KBM-7 (cell line): ENCODE measurements around the gene FAM53B.
A peak's percentile ranks its signal among the peaks of the same experiment; 100 is the strongest.

Source experiments
- DNase-seq: peaks from one replicate; pipeline ENCODE4 v3.0.0-alpha.2; 2015
- in situ Hi-C: fragments of 300-500 bp; cut with MboI; formaldehyde crosslinking; loops from 2 replicates; pipeline ENCODE4 v1.14.3; 2020; ENCODE audit warnings: low sequenced_read_pairs, low pct_unique_long_range_greater_than_20kb, mixed read lengths

Gene FAM53B

DNA sequence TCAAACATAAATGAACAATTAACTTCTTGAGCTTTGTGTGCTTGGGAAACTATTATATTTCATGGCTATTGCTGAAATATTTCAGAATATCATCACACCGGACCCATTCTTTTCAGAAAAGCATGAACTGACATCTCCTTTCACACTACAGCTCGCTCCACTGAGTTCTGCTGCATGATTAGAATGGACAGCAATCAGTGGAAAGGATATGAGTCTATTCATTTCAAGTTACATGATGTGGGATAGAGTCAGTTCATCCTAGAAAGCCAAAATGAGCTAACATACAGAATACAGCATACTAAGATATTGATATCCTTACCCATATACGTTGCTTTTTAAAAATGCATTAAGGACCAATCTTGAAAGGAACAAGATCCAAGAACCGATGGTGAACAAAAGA is 1.1 kb upstream of the FAM53B start:
- no peak for DNase-seq
- in situ Hi-C loops: loop anchor here (25.0 kb wide), 1 partner anchor 208 kb away; no protein-coding TSS in a partner anchor

DNA sequence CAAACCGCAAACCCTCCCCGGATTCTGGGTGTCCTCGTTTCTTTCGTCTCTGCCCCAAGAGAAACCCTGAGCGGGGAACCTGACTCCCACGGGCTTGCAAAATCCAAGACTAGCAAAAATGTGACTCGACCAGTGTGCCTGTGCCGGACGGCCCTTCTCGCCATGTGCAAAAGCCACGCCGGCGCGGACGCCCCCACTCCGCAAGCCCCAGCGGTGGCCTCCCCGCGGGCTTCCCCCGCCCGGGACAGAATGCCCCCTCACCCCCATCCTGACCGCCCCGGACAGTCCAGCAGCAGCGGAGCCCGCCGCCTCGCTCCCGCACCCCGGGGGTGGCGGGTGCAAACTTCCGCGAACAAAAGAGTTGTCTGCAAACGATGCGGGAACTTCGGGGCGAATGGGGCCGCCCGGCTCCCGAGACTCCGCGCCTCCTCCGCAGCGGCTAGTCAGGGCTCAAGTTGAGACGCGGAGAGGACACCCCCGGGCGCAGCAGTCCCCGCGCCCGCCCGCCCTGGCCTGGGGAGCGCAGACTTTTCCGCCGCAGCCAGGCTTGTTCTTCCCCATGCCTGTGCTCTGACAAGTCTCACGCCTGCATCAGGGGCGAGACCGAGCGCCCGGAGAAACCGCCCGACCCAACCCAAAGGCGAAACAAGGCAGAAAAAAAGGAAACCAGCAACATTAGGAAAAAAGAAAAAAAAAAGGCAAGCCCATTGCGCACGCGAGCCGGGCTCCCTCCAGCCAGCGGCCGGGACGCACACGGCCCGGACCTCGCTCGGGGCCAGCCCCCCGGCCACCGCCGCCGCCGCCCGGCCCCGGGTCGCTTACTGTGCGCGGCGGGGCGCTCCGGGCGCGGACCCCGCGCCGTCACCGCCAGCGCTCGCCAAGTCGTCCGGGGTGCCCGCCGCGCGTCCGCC is 732 bp downstream of the FAM53B start:
- in situ Hi-C loops: loop anchor here (25.0 kb wide), 1 partner anchor 206 kb away; no protein-coding TSS in a partner anchor
- DNase-seq: peak; percentile 55

DNA sequence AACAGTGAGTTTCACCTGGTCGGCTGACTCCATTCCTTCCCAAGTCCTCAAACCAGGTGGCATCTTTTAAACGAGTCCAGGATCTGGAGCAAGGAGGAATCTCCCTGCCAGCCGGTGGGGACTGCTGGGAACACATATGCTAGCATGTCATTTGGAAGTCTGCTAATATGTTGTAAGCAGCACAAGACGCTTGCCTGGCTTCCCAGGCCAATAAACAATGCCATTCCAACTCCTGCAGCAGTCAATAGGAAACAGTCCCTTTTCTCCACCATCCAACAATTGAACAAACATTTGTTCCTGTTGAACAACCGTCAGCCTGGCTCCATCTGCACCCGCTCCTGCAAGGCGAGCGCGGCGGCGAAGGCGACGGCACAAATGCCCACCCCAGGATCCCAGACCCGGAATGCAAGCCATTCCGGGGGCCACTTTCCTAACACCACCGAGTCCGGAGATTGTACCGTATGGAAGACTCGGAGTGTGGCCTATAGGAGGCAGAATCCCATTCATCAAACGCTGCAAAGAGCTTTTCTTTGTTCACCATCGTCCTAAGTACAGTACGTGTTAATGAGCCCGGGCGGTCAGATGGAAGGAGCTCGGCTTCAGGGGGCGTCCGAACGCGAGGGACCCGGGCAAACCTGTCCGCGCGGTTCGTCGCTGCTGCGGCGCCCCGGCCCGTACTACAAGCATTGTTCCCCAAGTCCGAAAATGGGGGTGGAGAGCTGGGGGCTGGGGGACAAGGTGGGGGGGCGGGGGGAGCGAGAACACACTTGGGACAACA is 1.6 kb downstream of the FAM53B start:
- in situ Hi-C loops: loop anchor here (25.0 kb wide), 1 partner anchor 205 kb away; no protein-coding TSS in a partner anchor
- DNase-seq: peak; percentile 60

DNA sequence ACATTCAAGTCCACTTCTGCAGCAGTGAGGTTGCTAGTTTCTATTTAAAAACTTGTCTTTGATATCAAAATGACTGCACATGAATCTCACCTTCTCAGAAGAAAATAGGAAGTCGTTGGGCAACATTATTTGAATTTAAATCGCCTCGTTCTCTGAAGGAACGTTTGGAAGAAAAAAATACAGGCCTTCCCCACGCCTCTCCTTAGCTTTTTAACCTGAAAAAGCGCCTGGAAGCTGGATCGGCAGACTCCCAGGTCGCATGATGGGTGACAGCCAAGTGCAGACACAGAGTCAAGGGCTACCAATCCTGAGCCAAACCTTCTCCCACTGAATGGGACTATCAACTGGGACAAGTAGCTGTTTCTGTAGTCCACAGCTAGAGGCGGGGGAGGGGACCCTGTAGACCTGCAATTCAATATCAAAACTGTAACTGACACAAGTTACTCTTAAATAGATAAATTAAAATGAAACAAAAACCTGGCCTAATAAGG is 2.2 kb downstream of the FAM53B start:
- in situ Hi-C loops: loop anchor here (25.0 kb wide), 1 partner anchor 205 kb away; no protein-coding TSS in a partner anchor

DNA sequence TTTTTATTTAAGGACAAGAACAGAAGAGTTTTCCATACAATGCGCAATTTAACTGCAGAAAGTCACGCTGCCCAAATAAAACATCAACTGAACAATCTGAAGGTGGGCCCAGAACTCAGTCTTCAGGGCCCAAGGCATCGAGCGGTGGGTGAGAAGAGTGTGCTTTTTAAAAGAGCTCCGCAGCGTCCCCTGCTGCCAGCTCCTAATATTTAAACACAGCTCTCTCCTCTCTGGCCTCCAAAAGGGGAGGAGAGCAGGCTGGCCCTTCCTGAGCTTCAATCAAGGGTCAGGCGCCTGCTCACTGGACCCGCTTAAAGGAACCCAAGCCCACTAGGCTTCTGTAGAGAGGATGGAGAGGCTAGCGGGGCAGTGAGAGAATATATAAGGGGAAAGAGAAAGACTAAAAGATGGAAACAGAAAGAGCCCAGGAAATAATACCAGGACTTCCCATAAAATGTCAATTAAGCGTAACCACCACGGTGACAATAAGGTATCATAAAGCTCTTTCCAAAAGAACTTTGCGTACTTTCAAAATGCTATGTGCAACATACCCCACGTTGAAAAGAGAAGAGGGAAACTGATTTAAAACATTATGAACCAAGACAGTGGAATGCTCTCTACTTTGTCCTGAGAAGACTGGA is 2.8 kb downstream of the FAM53B start:
- in situ Hi-C loops: loop anchor here (25.0 kb wide), 1 partner anchor 204 kb away; no protein-coding TSS in a partner anchor
- peak; percentile 90 for DNase-seq

More for the DNA sequence above, 2.2 kb downstream of the FAM53B start:
- peak; percentile 29 for DNase-seq

DNA sequence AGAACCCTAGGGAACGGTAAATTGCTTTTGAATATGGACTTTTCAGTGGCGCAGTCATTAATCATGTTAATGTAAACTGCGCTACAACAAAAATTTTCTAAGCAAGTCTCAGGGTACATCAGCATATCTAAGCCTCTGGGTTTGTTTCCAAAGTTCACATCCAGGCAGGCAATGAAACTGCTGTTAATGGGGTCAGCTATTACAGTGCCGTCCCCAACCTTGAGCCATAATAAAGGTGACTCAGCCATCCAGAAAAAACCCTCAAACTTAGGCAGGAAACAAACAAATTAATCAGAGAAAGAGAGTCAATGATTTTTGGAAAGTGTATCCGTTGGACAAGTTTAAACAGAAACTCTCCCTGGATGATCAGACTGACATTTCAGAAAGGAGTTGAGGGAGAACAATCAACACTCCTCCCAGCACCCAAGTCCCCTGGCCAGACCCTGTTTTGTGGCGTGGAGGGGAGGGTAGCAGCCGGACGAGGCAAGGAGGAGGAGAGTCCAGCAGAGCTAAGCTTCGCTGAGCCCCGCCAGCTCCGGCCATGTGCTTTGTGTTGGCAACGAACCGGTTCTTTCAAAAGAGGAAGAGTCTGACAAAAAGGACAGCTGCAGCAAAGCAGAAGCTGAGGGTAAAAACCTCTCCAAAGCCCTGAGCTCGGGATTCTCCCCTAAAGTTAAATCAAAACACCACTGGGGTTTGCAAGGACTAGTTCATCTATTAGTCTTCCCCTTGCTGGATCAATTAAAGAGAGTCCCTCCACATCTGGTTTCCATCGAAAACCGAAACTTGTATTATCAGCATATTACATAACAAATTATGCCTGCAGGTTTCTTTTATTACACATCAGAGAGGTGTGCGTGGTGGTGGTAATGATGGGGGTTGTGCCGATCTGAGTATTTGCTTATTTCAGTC is 3.6 kb downstream of the FAM53B start:
- DNase-seq: peak; percentile 81
- in situ Hi-C loops: loop anchor here (25.0 kb wide), 1 partner anchor 203 kb away; no protein-coding TSS in a partner anchor

DNA sequence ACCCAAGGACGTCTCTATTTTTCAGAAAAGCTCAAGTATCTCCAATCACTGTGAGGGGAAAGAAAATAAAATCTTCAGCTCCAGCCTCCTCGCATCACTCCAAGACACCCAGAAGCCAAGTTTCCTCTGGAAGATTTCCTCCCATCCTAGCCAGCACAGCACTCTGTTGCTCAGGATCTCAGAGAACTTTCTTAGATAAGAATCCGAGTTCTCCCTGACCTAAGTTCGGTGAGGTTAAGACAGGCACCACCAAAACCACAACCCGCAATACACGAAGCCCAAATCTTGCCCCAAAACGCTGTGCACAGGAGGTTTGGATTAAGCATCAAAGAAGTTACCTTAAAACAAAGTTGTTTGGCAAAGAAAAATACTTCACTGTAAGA is 4.2 kb downstream of the FAM53B start:
- in situ Hi-C loops: loop anchor here (25.0 kb wide), 1 partner anchor 203 kb away; no protein-coding TSS in a partner anchor
- peak; percentile 30 for DNase-seq

DNA sequence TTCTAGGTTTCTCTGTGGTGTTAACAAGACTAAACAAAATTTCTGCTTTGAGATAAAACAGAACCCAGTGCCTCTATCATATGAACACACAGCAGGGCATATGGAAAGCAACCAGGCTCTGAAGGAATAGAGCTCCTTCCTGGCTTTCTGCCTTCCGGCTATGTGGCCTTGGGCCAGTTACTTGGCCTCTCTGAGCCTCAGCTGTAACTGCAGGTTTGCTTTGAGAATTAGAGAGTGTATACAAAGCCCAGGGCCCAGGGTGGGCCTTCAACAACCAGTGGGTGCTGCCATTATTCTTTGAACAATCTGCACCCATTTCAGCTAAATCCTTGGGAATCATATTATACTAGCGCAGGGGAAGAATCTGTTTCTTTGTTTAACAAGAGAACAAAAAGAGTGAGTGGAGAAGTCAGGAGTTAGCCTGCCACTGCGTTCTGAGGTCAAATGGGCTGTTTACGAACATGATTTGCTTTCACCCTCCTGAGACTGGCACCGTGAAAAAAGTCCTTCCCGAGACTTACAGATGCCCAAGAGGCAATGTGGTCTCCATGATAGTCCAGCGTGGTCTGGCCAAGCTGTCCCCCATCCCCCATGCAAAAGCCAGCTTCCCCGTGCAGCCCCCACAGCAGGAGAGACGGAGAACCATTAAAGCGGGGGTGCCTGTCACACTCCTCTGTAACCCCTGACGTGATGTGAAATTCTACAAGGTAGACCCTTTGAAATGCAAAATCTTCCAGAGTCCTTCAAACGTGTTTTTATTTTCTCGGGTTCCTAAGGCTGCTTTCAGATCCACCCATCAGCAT is 4.9 kb downstream of the FAM53B start:
- in situ Hi-C loops: loop anchor here (25.0 kb wide), 1 partner anchor 202 kb away; no protein-coding TSS in a partner anchor
- DNase-seq: no peak

DNA sequence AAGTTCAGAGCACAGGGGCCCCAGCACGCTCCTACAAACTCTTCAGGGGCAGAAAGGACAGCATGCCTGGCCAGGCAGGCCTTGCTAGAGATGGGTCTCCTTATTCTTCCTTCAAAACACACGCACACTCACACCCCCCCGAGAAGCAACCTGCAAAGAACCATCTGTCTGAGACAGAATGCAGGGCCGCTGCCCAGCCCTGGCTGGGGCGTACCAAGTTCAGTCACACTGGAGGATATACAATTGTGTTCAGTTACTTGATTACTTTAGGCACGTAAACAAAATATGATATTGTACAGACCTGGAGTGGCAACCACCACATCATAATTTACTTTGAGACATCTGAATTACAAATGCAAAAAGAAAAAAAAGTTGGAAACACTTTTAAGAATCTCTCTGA is 5.7 kb downstream of the FAM53B start:
- in situ Hi-C loops: loop anchor here (25.0 kb wide), 1 partner anchor 201 kb away; no protein-coding TSS in a partner anchor
- no peak for DNase-seq

DNA sequence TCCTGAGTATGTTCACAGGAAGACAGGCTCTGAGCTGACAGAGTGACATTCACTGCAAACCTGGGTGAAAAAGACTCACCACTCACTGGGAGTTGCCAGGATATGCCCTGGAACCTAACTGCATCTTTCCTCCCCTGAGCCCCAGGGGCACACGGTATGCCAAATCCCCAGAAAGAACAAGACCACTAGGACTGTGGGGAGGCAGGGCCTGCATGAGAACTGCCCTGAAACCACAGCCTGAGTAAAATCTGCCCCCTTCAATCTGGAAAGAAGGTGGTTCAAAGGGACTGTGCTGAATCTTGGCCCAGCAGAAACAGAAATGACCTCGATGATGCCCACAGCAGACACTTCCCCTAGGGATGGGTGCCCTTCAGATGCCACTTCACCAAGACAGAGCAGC is 6.5 kb downstream of the FAM53B start:
- in situ Hi-C loops: loop anchor here (25.0 kb wide), 1 partner anchor 200 kb away; no protein-coding TSS in a partner anchor
- DNase-seq: no peak

DNA sequence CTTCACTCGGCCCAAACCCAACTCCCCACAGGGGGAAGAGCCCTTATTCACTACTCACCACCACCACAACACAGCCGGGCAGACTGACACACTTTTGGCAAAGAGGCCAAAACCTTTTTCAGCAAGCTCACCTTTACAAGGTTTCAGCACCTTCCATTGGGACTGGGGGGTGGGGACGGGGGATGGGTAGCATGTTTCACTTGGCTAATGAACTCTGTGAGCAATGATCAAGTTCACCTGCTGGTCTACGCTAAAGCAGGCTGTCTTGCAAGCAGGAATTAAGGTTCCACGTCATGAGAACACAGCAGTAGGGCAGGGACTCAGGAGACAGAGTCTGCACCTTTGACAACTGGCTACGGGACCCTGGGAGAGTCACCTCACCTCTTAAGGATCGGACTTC is 7.0 kb downstream of the FAM53B start:
- DNase-seq: no peak
- in situ Hi-C loops: loop anchor here (25.0 kb wide), 1 partner anchor 200 kb away; no protein-coding TSS in a partner anchor

DNA sequence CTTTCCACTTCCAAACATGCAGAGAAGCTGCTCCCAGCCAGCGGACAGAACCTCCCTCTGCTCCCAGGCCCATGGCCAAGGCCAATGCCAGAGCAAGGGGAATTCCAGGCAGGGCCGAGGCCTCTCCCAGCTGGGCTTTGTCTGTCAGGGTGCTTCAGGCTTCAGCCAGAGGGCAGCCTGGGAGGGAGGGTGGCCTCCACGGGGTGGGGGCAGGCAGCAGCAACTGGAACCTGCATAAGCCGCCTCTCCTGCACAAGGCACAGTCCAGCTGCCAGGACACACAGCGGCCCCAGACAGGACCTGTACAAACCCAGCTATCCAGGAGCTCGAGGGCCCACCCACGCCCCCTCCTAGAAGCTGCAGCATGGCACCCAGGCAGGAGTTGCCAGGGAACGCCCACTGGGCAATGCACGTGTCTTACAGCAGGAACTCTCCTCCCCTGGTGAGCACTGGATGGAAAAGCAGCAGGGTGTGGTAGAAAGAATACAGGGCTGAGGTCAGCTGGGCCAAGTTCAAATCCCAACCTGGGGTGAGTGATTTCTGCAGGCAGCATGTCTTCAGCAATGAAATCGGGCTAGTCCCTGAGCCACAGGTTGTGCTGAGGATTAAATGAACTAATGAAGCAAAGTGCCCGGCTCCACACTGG is 7.6 kb downstream of the FAM53B start:
- in situ Hi-C loops: loop anchor here (25.0 kb wide), 1 partner anchor 199 kb away; no protein-coding TSS in a partner anchor
- no peak for DNase-seq

DNA sequence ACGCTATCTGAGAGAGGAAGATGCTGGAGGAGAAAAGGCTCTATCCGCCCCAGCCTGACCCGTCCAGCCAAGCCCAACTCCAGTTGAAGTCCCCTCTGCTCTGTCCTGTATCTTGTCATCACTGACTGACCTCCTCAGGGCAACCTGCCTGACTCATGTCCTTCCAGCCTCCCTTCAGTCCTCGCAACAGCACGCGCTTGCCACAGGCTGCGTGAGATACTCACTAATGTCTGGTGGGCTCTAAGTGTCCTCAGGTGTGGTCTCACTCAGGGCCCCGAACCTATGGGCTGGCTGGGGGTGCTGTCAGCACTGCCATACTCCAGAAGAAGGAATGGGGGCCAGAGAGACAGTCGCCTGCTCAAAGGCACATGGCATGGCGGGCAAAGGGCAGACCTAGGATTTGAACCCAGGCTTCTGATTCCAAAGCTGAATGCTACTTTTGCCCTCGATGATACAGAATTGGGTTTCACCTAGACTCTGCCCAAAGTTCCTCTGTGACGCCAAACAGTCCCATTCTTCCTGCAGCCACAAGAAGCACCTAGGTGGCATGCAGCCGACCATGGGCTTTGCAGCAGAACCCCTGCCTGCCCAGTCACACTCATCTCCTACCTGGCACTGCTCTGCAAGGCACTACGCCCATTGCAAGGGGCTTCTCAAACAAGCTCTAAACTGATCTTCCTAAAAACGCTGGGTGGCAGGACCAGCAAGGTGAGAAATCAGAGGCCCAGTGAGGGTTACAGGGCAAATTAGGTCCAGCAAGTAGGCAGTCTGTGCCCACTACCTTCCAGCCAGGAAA is 8.5 kb downstream of the FAM53B start:
- DNase-seq: no peak
- in situ Hi-C loops: loop anchor here (25.0 kb wide), 1 partner anchor 198 kb away; no protein-coding TSS in a partner anchor

DNA sequence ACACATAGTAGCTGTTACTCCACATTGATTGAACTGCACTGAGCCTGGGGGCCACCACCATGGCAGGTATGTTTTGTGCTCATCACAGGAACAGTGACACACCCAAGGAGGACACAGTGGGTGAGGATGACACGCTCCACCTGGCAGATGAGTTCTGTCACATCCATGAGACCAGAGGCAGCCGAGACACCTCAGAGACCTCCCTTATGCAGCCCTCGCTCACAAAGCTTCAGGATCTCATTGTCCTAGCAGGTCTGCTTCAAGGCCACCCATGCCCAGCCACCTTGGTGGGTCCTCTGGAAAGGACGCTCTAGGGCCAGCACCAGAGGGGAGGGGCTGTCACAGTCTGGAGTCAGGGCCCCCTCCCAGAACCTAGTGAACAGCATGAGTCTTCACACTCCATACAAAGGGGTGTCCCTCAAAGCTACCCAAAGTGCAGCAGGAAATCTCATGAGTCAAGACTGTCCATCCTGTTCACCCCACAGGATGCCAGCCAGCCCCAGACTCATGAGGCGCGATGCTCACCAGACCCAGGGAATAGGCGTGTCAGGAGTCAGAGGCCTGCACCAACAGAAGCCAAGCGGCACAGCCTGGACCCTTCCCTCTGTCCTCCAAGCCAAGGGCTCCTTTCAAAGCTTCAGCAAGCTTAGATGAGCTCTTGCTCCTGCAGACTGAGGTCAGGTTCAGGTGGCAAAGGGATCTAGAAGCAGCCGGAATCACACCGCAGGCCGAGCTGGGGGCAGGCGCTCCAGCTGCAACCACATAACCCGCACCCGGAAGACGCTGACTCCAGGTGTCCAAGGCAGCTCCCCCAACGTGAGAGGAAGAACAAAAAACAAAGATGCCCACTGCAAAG is 9.6 kb downstream of the FAM53B start:
- in situ Hi-C loops: loop anchor here (25.0 kb wide), 1 partner anchor 197 kb away; no protein-coding TSS in a partner anchor
- DNase-seq: no peak
